ENCODE results near the gene CIDEB. TPM values are rescaled to one million over a fixed set of nuclear protein-coding genes. Genes with fewer than 3 reads are reported as not detected.

The CIDEB gene
- total and polyA plus RNA-seq, 10 of the 15 experiments (the other 5 are each of a cell fraction or from before 2014, with no cell fraction given), result 0.34 to 6.3 (median 3.2) TPM

DNA sequence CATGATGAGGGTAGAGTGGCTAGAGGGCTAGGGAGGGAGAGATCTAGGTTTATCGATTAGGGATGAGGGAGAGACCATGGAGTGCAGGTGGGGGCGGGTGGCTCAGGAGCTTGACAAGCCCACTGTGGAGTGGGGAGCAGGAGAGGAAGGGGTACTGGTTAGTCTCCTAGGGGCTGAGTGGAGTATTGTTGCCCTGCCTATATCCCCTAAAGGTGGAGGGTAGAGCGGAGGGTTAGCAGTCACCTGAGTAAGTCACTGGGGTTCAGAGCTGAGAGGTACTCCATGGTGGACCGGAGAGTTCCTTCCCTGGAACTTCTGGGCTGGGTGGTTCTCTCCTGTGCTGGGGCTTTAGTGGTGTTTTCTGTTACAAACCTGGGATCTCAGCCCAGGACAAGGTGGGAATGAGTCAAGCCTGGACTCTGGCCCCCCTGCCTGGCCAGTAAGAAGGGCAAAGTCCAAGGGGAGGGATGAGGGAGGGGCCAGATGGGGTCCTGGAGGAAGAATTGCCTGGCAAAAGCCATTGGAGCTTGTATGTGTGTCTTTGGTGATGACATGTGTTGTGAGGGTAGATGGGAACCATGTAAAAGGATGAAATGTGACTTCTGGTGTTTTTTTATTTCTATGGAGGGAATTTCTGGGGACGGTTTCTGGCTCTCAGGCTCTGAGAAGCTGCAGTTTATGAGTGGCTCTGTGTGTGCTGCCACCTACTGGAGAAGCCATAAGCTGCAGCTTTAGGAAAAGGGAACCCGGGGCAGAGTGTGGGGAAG, at the start of gene CIDEB (continued):
- TF ChIP-seq SIN3A (IDR thresholded peaks at IDR 0.05; ENCODE audit: low read depth, low read length) (no peak), ZNF274 (IDR thresholded peaks at IDR 0.05; ENCODE audit: insufficient read depth, insufficient read length) (no peak), CBX5 (IDR thresholded peaks at IDR 0.05; ENCODE audit: low read depth) (no peak), CBX3 (IDR thresholded peaks at IDR 0.05; ENCODE audit: borderline replicate concordance, low read depth) (no peak), DPF2 (IDR thresholded peaks at IDR 0.05) (0 out of 2 replicates have a peak, but pooled peaks have one; percentile 30), STAT1 (conservative IDR thresholded peaks at IDR 0.05) (no peak), CEBPB (IDR thresholded peaks at IDR 0.05; ENCODE audit: borderline replicate concordance in 1 of 2, low read depth in 2 of 2, low read length in 2 of 2) (no peak), ZSCAN29 (IDR thresholded peaks at IDR 0.05) (no peak), WRNIP1 (IDR thresholded peaks at IDR 0.05; ENCODE audit: borderline replicate concordance, low read depth, low read length) (no peak), ZNF384 (IDR thresholded peaks at IDR 0.05; ENCODE audit: borderline replicate concordance, low read depth, low read length) (peak; percentile 59), SREBF1 (IDR thresholded peaks at IDR 0.05; ENCODE audit: low read length) (no peak), ZNF207 (IDR thresholded peaks at IDR 0.05; ENCODE audit: borderline replicate concordance) (no peak; the same call in 1 of the 2 replicates), POLR2A (IDR thresholded peaks at IDR 0.05; ENCODE audit: low read depth, low read length) (0 out of 2 replicates have a peak, but pooled peaks have one; percentile 34), SMAD5 (IDR thresholded peaks at IDR 0.05; ENCODE audit: low read depth) (no peak), CBFB (IDR thresholded peaks at IDR 0.05; ENCODE audit: low read depth) (no peak), RUNX3 (IDR thresholded peaks at IDR 0.05; ENCODE audit: low read length) (no peak), CHD2 (IDR thresholded peaks at IDR 0.05; ENCODE audit: borderline replicate concordance, low read depth, low read length) (no peak), TARDBP (IDR thresholded peaks at IDR 0.05; ENCODE audit: borderline replicate concordance) (no peak), RCOR1 (conservative IDR thresholded peaks at IDR 0.05; ENCODE audit: low read depth, low read length) (no peak), ESRRA (IDR thresholded peaks at IDR 0.05; ENCODE audit: low read length) (no peak), STAT3 (IDR thresholded peaks at IDR 0.05; ENCODE audit: low read depth, low read length) (no peak), NFYA (IDR thresholded peaks at IDR 0.05; ENCODE audit: borderline replicate concordance, low read depth, low read length) (no peak)
- TF ChIP-seq, protein P1, sequence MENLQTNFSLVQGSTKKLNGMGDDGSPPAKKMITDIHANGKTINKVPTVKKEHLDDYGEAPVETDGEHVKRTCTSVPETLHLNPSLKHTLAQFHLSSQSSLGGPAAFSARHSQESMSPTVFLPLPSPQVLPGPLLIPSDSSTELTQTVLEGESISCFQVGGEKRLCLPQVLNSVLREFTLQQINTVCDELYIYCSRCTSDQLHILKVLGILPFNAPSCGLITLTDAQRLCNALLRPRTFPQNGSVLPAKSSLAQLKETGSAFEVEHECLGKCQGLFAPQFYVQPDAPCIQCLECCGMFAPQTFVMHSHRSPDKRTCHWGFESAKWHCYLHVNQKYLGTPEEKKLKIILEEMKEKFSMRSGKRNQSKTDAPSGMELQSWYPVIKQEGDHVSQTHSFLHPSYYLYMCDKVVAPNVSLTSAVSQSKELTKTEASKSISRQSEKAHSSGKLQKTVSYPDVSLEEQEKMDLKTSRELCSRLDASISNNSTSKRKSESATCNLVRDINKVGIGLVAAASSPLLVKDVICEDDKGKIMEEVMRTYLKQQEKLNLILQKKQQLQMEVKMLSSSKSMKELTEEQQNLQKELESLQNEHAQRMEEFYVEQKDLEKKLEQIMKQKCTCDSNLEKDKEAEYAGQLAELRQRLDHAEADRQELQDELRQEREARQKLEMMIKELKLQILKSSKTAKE (IDR thresholded peaks at IDR 0.05; ENCODE audit: low read depth, poor library complexity, severe bottlenecking), result no peak
- TF ChIP-seq, protein P2, sequence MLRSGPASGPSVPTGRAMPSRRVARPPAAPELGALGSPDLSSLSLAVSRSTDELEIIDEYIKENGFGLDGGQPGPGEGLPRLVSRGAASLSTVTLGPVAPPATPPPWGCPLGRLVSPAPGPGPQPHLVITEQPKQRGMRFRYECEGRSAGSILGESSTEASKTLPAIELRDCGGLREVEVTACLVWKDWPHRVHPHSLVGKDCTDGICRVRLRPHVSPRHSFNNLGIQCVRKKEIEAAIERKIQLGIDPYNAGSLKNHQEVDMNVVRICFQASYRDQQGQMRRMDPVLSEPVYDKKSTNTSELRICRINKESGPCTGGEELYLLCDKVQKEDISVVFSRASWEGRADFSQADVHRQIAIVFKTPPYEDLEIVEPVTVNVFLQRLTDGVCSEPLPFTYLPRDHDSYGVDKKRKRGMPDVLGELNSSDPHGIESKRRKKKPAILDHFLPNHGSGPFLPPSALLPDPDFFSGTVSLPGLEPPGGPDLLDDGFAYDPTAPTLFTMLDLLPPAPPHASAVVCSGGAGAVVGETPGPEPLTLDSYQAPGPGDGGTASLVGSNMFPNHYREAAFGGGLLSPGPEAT (IDR thresholded peaks at IDR 0.05; ENCODE audit: low read depth), result peak; percentile 90
- TF ChIP-seq, protein P3, sequence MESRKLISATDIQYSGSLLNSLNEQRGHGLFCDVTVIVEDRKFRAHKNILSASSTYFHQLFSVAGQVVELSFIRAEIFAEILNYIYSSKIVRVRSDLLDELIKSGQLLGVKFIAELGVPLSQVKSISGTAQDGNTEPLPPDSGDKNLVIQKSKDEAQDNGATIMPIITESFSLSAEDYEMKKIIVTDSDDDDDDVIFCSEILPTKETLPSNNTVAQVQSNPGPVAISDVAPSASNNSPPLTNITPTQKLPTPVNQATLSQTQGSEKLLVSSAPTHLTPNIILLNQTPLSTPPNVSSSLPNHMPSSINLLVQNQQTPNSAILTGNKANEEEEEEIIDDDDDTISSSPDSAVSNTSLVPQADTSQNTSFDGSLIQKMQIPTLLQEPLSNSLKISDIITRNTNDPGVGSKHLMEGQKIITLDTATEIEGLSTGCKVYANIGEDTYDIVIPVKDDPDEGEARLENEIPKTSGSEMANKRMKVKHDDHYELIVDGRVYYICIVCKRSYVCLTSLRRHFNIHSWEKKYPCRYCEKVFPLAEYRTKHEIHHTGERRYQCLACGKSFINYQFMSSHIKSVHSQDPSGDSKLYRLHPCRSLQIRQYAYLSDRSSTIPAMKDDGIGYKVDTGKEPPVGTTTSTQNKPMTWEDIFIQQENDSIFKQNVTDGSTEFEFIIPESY (IDR thresholded peaks at IDR 0.05), result no peak
- TF ChIP-seq, protein P4, sequence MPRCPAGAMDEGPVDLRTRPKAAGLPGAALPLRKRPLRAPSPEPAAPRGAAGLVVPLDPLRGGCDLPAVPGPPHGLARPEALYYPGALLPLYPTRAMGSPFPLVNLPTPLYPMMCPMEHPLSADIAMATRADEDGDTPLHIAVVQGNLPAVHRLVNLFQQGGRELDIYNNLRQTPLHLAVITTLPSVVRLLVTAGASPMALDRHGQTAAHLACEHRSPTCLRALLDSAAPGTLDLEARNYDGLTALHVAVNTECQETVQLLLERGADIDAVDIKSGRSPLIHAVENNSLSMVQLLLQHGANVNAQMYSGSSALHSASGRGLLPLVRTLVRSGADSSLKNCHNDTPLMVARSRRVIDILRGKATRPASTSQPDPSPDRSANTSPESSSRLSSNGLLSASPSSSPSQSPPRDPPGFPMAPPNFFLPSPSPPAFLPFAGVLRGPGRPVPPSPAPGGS (IDR thresholded peaks at IDR 0.05; ENCODE audit: borderline replicate concordance, insufficient read depth, low read depth, low read length, poor library complexity, severe bottlenecking), result no peak
